HepG2 (cell line): ENCODE results near the gene FGA. TPM values are rescaled to one million over a fixed set of nuclear protein-coding genes. Genes with fewer than 3 reads are reported as not detected.

Experiments
- ATAC-seq: fragments of 200-7000 bp; cut with Tn5 transposase; 3 replicates; pipeline ENCODE4 v1.9.1; 2020; ENCODE audit warnings: mild to moderate bottlenecking, moderate library complexity
- BruUV-seq: library from RNA; stranded (reverse); fragments of 400-500 nt; replicated peaks from 2 replicates; lab custom pipeline; 2021; lab: Mats Ljungman, UMichigan
- CTCF ChIA-PET: fragments of 300-600 bp; formaldehyde crosslinking; extraction: SDS; loops from one replicate; lab custom pipeline; 2021; ENCODE audit warnings: low total read pairs, inconsistent platforms, low intra/inter-chr PET ratio; lab: Yijun Ruan, JAX
- POLR2A ChIA-PET: fragments of 350-600 bp; sonication (Branson Sonifier 250); formaldehyde crosslinking; loops from one replicate; lab custom pipeline; 2020; ENCODE audit warnings: antibody characterized with exemption, inconsistent platforms; lab: Yijun Ruan, JAX
- DNase-seq: peaks from one replicate; pipeline ENCODE4 v3.0.0-alpha.2; 2015; ENCODE audit warnings: low spot score
- FAIRE-seq: peaks from 3 replicates; lab custom pipeline; 2011; peaks lifted over from hg19 to GRCh38; lab: Jason Lieb, UNC
- H2AFZ ChIP-seq: one replicate; pipeline ENCODE4 v1.6.1; 2011; ENCODE audit warnings: low read length, inconsistent platforms
- H3K27ac ChIP-seq: fragments of 300-600 bp; 3 replicates; pipeline ENCODE4 v1.8.0; 2011; ENCODE audit warnings: mixed run types, mild to moderate bottlenecking, mixed read lengths, low read length, inconsistent platforms; ENCODE audit not compliant: insufficient read depth; ENCODE audit errors: extremely low read length
- H3K27me3 ChIP-seq, 2 experiments: fragments of 200-600 bp in 1 of 2; 2 replicates in 1 of 2; 3 replicates in 1 of 2; pipeline versions ENCODE4 v1.6.0 to v1.8.0; 2011; ENCODE audit warnings: low read length in 2 of 2, mild to moderate bottlenecking in 2 of 2, moderate library complexity in 2 of 2, inconsistent platforms in 1 of 2; ENCODE audit not compliant: insufficient read depth in 2 of 2, control insufficient read depth in 1 of 2
- H3K36me3 ChIP-seq, 2 experiments: fragments of 200-600 bp in 1 of 2; replicated peaks in 1 of 2; 2 replicates in 1 of 2; 3 replicates in 1 of 2; pipeline versions ENCODE4 v1.5.1 to v1.8.0; 2011; ENCODE audit warnings: low read length in 2 of 2, inconsistent platforms in 1 of 2; ENCODE audit not compliant: insufficient read depth in 2 of 2, control insufficient read depth in 1 of 2
- H3K4me1 ChIP-seq: 2 replicates; pipeline ENCODE4 v1.5.1; 2012; ENCODE audit warnings: low read length, inconsistent platforms; ENCODE audit not compliant: insufficient read depth
- H3K4me2 ChIP-seq: 2 replicates; pipeline ENCODE4 v1.6.0; 2011; ENCODE audit warnings: low read depth, low read length, inconsistent platforms
- H3K4me3 ChIP-seq, 3 experiments: fragments of 200-600 bp in 1 of 3; sonication (generic), shearing (Covaris generic) in 1 of 3; replicated peaks in 1 of 3; 2 replicates each; pipeline ENCODE4 v1.5.1; 2011 to 2016; ENCODE audit warnings: low read length in 3 of 3, inconsistent platforms in 2 of 3, low read depth in 2 of 3, mild to moderate bottlenecking in 2 of 3, control low read depth in 1 of 3, mixed read lengths in 1 of 3; ENCODE audit not compliant: insufficient read depth in 1 of 3
- H3K79me2 ChIP-seq: one replicate; pipeline ENCODE4 v1.6.1; 2011; ENCODE audit warnings: low read length, inconsistent platforms; ENCODE audit not compliant: insufficient read depth
- H3K9ac ChIP-seq: 2 replicates; pipeline ENCODE4 v1.6.0; 2011; ENCODE audit warnings: mild to moderate bottlenecking, low read depth, low read length, inconsistent platforms; ENCODE audit not compliant: insufficient read depth
- H3K9me3 ChIP-seq: 2 replicates; pipeline ENCODE4 v1.5.1; 2012; ENCODE audit warnings: mild to moderate bottlenecking, low read length
- H4K20me1 ChIP-seq: 2 replicates; pipeline ENCODE4 v1.6.0; 2011; ENCODE audit warnings: inconsistent platforms, mild to moderate bottlenecking, low read length, moderate library complexity; ENCODE audit not compliant: insufficient read depth
- ADNP ChIP-seq: sonication (generic); formaldehyde crosslinking; IDR thresholded peaks from 2 replicates; pipeline ENCODE4 v1.4.0; 2020; ENCODE audit warnings: missing genetic modification reagents
- AGO2 ChIP-seq: fragments of 200-400 bp; formaldehyde crosslinking; optimal IDR thresholded peaks from 2 replicates; pipeline ENCODE3; 2017; ENCODE audit warnings: mild to moderate bottlenecking, low read depth, low read length, moderate library complexity
- POLR2AphosphoS5 ChIP-seq: IDR thresholded peaks from 2 replicates; pipeline ENCODE4 v1.6.1; 2012; ENCODE audit warnings: low read depth, low read length
- RBFOX2 ChIP-seq: fragments of 200-400 bp; formaldehyde crosslinking; IDR thresholded peaks from 2 replicates; pipeline ENCODE4 v1.6.1; 2017; ENCODE audit warnings: low read depth, mild to moderate bottlenecking, low read length
- SRSF4 ChIP-seq: fragments of 200-400 bp; formaldehyde crosslinking; IDR thresholded peaks from one replicate; pipeline ENCODE4 v1.6.1; 2018; ENCODE audit warnings: mild to moderate bottlenecking, low read depth, low read length, moderate library complexity; ENCODE audit not compliant: poor library complexity, severe bottlenecking
- ZNF276 ChIP-seq: sonication (generic); formaldehyde crosslinking; IDR thresholded peaks from 2 replicates; pipeline ENCODE4 v1.4.0; 2020; ENCODE audit warnings: mild to moderate bottlenecking, low read depth, missing genetic modification reagents
- ZNF543 ChIP-seq: sonication (generic); formaldehyde crosslinking; IDR thresholded peaks from 2 replicates; pipeline ENCODE4 v1.4.0; 2020; ENCODE audit warnings: mild to moderate bottlenecking, missing genetic modification reagents
- ZNF687 ChIP-seq: sonication (generic); formaldehyde crosslinking; IDR thresholded peaks from 2 replicates; pipeline ENCODE4 v1.5.1; 2020; ENCODE audit warnings: mild to moderate bottlenecking, missing genetic modification reagents, moderate library complexity
- ZNF83 ChIP-seq: sonication (generic); formaldehyde crosslinking; IDR thresholded peaks from 2 replicates; pipeline ENCODE4 v1.4.0; 2020; ENCODE audit warnings: missing genetic modification reagents, mild to moderate bottlenecking, borderline replicate concordance
- in situ Hi-C: cut with HindIII; loops from 2 replicates; pipeline ENCODE4 v1.10.0; 2017; ENCODE audit warnings: low pct_unique_long_range_greater_than_20kb; ENCODE audit not compliant: extremely low pct_ligation_motif_present
- intact Hi-C: fragments of 100-400 bp; cut with micrococcal nuclease; formaldehyde crosslinking; loops from one replicate; pipeline ENCODE4 v1.10.0; 2022; ENCODE audit not compliant: unreplicated experiment
- polyA plus RNA-seq, 8 experiments: library from polyadenylated mRNA; depleted of rRNA in 3 of 8; stranded (reverse) in 7 of 8; unstranded in 1 of 8; fragments of >200 nt; fragmentation: Illumina TruSeq in 4 of 8; extraction: Trizol in 4 of 8; gene quantifications; 2 replicates each; pipeline versions ENCODE4 v1.2.1 to v1.2.3, GENCODE V29; 2011 to 2016; ENCODE audit warnings: low read depth in 4 of 8, missing spikeins in 1 of 8, mixed read lengths in 1 of 8; ENCODE audit not compliant: insufficient read depth in 1 of 8
- total RNA-seq, 5 experiments: library from RNA; depleted of rRNA; stranded (reverse); fragments of >200 nt; fragmentation: Illumina TruSeq; extraction: Trizol; gene quantifications; 2 replicates each; pipeline ENCODE4 v1.2.3, GENCODE V29; 2016; ENCODE audit warnings: low read depth in 1 of 5

FGA gene
- total and polyA plus RNA-seq, 2 of the 13 experiments (the other 11 are each of a cell fraction or from before 2014, with no cell fraction given): 640 to 1,523 TPM

GRCh38 chr4:154583677-154584076, 6.9 kb downstream of the FGA start:
- Histone ChIP-seq H3K79me2 (peaks cover 7% of the 10 kb centered on the region), H3K9ac (no peak overlapping the region), H3K4me1 (peaks cover 54% of the 10 kb centered on the region), H3K4me2 (no peak overlapping the region), H3K36me3 (peaks cover 3 to 26% of the 10 kb centered on the region in 2 experiments), H4K20me1 (no peaks in the 10 kb centered on the region), H3K27ac (peak overlapping the region; percentile 17), H3K4me3 (no peak overlapping the region), H2AFZ (no peak overlapping the region), H3K27me3 (no peaks in the 10 kb centered on the region), H3K9me3 (no peaks in the 10 kb centered on the region)
- in situ Hi-C loops: no loop called here
- CTCF ChIA-PET: interaction anchor here (0.6 kb wide), 1 partner anchor 23 kb away, joined by 3 read pairs; no protein-coding TSS in a partner anchor
- DNase-seq (no peak), ATAC-seq (no peak), FAIRE-seq (no peak)
- no TSS peak for BruUV-seq
- intact Hi-C loops: no loop called here
- POLR2A ChIA-PET: interaction anchor here (1.1 to 16.0 kb wide), 7 partner anchors 11 to 35 kb away, joined by 3 to 468 read pairs (median 15); partner anchors contain the start of genes FGB and FGG
- TF ChIP-seq SRSF4: peak; percentile 22
- no peak for TF ChIP-seq ZNF83
- TF ChIP-seq POLR2AphosphoS5: peak; percentile 15; the same call in 1 of the 2 replicates
- TF ChIP-seq AGO2: peak; percentile 64
- 0 out of 2 replicates have a peak, but pooled peaks have one; percentile 21 for TF ChIP-seq ZNF543 (CRISPR knock-in tag)
- TF ChIP-seq ZNF687 (CRISPR knock-in tag): no peak
- no peak for TF ChIP-seq ADNP (CRISPR knock-in tag)
- peak; percentile 80 for TF ChIP-seq RBFOX2
- no peak for TF ChIP-seq ZNF276 (CRISPR knock-in tag)
